ENCODE results near the gene ANKRD24.
"Not testable (repeated sequence)": the region's sequence is repeated elsewhere in the genome, so short reads cannot be mapped to it uniquely, and the experiment has no call there.

The ANKRD24 gene

GRCh38 chr19:4174213-4174894 lies 8.1 kb upstream of the ANKRD24 start:
- no peak for DNase-seq

DNA sequence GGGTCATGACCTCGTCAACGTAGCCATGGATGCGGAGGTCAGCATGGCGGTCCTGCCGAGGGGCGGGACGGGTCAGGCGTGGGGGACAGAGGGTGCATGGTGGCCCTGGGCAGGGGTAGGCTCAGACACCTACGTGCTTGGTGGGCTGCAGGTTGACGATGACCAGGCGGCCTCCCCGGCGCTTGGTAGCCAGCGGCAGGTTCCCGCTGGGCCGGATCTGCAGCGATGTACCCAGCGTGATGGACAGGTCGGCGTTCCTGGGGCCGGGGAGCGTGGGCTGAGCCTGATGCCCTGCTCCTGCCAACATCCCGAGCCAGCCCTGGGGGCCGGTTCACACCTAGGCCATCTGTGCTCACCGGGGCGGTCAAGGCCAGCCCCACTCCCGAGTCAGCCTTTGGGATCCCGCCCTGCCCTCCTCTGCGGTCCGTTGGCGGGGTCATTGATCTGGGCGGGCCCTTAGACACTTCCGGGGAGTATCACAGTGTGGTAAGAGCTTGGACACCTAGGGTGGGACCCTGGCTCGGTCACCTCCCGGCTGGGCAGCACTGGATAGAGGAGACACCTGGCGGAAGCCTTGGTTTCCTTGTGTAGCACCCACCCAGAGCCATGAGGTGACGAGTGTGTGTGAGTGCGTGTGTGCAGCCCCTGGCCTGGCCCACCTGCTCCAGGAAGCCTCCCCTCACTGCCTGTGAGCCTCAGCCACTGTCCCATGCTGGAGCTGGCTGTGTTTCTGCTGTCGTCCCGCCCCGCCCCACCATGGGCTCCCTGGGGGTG lies 7.4 kb upstream of the ANKRD24 start:
- DNase-seq: no peak

GRCh38 chr19:4175669-4175931 lies 6.9 kb upstream of the ANKRD24 start:
- no peak for DNase-seq

DNA sequence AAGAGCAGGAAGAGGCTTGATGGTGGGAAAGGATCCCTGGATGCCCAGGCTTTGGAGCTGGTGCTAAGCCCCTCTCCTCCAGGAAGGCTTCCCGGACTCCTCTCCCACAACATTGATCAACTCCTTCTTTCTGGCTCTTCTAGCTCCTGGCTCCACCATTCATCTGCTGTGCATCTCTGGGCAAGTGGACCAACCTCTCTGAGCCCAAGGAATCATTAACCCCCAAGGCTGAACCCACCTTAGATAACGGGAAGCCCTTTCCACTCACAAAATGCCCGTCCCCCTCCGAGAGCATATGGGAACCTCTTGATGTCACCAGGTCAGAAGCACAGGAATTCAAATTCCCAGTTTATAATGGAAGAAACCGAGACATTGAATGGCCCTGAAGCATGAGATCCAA lies 5.3 kb upstream of the ANKRD24 start:
- DNase-seq: no peak

GRCh38 chr19:4178990-4179389 lies 3.5 kb upstream of the ANKRD24 start:
- no peak for DNase-seq

GRCh38 chr19:4181053-4181508 lies 1.4 kb upstream of the ANKRD24 start:
- DNase-seq: no peak

DNA sequence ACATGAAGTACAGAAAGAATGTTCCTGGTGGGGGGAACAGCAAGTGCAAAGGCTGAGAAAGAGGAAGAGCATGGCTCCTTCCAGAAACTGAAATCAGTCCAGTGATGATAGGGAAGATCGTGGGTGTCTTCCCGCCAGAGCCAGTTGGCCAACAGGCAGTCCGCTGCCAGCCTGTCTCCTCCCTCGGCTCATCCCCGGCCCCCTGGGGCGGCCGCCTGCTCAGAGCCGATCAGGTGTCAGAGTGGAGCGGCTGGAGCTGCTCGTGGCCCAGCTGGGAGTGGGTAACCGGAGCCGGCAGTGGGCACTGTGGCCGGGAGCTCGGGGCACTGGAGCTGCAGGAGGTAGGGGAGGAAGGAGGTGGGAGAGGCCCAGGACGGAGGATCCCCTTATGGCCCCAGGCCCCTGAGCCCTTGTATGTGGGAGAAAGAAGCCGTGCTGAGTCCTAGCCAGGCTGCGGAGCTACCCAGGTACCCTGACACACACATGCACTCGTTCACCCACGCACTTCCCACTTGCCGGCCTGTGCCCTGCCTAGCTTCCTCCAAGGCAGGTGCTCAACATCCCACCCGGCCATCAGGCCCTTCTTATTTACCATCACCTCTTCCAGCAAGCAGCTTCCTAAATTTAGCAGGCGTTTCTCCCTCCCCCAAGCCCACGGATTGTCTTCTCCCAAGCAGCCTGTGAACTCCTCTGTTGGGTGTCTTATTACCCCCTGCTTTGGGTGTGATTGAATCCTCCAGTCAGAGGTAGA lies 1.7 kb downstream of the ANKRD24 start:
- DNase-seq: no peak

GRCh38 chr19:4184718-4185352 lies 2.3 kb downstream of the ANKRD24 start:
- no peak for DNase-seq

- DNase-seq: no peak
These were observed 3.1 kb downstream of the ANKRD24 start for GRCh38 chr19:4185413-4186086.

GRCh38 chr19:4186087-4186993 lies 3.9 kb downstream of the ANKRD24 start:
- peak in 1 of 2 experiments; percentile 33 for DNase-seq

DNA sequence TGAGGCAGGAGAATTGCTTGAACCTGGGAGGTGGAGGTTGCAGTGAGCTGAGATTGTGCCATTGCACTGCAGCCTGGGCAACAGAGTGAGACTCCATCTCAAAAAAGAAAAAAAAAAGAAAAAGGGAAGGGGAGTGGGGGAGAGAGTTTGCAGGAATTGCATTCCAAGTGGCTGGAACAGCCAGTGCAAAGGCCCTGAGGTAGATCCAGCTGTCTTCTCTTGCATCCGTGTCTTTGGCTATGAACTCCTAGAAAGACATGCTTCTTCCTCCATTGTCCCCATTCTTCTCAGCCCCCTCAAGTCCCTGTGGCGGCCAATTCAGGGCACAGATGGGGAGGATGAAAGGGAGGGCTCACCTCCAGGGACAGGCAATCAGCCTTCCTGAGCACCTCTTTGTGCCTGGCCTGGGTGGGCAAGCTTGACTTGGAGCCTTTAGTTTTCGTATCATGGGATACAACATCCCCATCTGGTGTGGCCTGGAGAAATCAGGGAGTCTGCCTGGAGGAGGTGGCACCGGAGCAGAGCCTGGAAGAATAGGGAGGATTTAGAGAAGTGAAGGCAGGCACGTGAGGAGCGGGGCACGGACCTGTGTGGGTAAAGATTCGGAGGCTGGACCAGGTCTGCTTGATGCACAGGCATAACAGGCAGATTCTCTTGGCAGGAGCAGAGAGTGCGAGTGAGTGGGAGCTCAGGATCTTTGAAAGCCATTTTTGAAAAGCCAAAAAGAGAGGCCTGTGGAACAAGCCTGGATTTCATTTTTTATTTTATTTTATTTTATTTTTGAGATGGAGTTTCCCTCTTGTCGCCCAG lies 5.0 kb downstream of the ANKRD24 start:
- no peak for DNase-seq

DNA sequence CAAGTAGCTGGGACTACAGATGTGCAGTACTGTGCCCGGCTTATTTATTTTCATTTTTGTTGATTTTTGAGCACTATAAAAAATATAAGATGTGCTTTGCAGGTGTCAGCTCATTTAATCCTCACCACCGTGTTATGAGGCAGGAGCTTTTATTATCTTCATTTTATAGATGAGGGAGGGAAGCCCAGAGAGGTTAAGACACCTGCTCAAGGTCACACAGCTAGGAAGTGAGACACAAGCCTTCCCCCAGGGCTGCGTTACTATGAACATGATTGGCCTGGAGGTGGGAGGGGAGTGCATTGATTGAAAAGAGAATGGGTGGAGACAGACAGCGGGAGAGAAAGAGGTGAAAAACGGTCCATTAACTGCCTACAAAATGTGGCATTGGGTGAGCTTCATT lies 7.2 kb downstream of the ANKRD24 start:
- DNase-seq: no peak

GRCh38 chr19:4192537-4192936 lies 10.0 kb downstream of the ANKRD24 start:
- not testable (repeated sequence) for DNase-seq

DNA sequence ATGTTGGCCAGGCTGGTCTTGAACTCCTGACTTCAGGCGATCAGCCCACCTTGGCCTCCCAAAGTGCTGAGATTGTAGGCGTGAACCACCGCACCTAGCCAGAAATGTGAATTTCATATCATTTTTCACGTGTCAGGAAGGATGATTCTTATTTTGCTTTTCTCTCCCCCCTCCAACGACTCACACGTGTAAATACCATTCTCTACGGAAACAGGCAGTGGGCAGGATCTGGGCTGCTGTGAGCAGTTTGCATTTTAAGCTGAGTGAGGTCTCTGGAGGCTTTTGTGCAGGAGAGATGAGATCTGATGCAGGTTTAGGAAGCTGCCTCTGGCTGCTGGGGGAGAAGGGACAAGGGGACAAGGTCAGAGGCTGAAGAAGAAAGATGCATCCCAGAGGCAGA lies 11.9 kb downstream of the ANKRD24 start:
- DNase-seq: no peak

GRCh38 chr19:4196009-4196408 lies 13.5 kb downstream of the ANKRD24 start:
- no peak for DNase-seq

DNA sequence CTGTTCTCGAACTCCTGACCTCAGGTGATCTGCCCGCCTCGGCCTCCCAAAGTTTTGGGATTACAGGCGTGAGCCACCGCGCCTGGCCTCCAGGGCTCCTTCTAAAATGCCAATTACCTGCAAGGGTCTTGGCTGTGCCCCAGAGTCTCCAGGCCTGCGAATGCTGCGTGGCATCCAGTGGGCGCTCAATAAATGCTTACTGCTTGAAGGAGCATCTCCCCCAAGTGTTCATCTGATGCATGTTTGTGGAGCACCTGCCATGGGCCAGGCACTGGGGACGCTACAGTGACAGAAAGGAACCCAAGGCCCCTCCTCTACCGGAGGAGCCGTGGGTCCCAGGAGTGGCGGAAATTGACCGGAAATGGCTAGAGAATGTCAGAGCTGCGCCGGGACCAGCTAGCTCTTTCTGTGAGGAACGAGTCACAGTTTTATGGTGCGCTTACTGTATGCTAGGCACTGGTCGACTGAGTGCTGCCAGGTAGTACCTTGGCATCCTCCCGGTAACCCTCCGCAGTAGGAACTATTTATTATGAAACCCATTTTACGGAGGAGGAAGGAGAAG lies 14.2 kb downstream of the ANKRD24 start:
- DNase-seq: no peak

- DNase-seq: no peak
These were observed 14.7 kb downstream of the ANKRD24 start for GRCh38 chr19:4197228-4197624.

- DNase-seq: no peak
These were observed 15.4 kb downstream of the ANKRD24 start for GRCh38 chr19:4197625-4198466.

DNA sequence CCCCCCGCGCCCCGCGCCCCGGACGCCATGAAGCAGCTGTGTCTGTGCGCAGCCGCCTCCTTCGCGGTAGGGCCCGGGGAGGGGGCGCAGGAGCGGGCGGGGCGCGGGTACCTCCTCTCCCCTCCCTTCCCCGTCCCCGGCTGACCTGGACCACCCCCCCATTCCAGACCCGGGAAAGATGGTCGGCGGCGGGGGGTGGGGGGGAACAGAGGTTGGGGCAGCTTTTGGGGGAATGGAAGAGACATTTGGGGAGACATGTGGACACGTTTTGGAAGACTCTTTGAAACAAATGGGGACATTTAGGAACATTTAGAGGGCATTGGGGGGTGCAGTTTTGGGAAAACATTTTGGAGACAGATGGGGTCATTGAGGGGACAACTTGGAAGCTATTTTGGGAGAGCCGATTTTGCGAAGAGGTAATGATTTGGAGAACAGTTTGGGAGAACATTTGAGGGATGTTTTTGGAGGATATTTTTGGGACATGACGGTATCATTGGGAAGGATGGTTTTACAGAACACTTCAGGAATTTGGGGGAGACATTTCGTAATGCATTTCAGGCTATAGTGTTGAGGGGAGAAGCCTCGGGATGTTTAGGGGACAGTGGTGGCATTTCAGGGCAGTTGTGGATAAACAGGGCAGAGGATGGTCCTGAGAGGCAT lies 16.1 kb downstream of the ANKRD24 start:
- DNase-seq: no peak
